HG02678 (cell line): Measurements from ENCODE around the gene PECR.

ENCODE experiments used
- ATAC-seq: cut with Tn5 transposase; IDR thresholded peaks from one replicate; pipeline ENCODE4 v1.9.1; 2021; ENCODE audit warnings: mild to moderate bottlenecking, moderate library complexity; ENCODE audit not compliant: unreplicated experiment

PECR gene

GRCh38 chr2:216081487-216082116 is at the start of gene PECR, which contains the start of gene TMEM169:
PECR (minus strand) TSS chr2:216081809; CDS start chr2:216081741, 68 bp downstream.
TMEM169 (plus strand) TSS chr2:216081919; CDS start chr2:216095964, 14,045 bp downstream.
- ATAC-seq: peak; percentile 96

- no peak for ATAC-seq
Measured at GRCh38 chr2:216130346-216130971, 48.9 kb upstream of the PECR start.

GRCh38 chr2:216126943-216127342 is 45.3 kb upstream of the PECR start:
- ATAC-seq: no peak

DNA sequence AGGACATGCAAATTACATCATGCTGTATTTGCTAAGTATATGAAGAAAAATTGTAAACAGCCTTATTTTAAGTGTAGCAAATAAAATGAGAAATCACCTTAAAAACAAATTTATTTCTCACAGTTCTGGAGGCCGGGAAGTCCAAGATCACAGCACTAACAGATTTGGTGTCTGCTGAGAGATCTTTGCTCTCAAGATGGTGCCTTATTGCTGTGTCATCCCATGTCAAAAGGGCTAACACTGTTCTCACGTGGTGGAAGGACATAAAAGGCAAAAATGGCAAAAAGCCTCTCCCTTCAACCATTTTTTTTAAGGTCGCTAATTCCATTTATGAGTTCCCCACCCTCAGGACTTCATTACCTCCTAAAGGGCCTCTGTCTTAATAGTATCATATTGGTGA is 39.6 kb upstream of the PECR start:
- ATAC-seq: no peak

DNA sequence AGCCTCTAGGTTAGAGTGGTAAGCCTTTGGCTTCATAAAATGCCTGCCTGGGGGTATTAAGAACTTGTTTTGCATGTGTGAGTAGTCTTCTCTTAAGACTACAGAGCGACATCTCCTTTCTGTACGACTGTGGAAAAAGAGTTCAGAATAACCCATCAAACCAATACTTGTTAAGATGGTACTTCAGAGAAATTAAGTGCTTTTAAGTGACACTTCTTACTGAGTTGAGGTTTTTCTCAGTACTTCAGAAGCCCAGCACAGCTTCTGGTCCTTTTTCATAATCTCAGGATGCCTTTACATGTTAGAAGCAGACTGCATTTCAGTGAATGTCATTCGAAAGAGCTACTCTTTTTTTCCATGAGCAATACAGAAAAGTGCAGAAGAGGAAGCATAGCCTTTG is 38.4 kb upstream of the PECR start:
- ATAC-seq: no peak

- ATAC-seq: no peak
Measured at GRCh38 chr2:216119146-216119545, 37.5 kb upstream of the PECR start.

DNA sequence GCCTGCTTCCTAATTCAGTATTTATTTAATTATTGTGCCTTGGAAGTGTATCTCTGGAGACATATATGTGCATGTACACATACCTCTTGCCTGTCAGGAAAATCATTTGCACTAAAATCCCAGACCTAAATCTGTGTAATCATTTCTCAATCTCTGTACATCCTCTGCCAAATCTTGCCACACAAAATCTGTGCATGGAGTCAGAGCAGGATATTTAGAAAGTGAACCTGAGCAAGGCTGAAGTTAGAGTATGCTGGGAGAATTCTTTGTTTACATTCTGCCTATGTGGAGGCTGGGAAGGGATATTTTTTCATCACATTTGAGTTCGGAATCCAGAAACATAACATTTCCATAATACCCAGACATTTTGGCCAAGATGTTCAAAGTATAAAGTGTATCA is 36.9 kb upstream of the PECR start:
- no peak for ATAC-seq

DNA sequence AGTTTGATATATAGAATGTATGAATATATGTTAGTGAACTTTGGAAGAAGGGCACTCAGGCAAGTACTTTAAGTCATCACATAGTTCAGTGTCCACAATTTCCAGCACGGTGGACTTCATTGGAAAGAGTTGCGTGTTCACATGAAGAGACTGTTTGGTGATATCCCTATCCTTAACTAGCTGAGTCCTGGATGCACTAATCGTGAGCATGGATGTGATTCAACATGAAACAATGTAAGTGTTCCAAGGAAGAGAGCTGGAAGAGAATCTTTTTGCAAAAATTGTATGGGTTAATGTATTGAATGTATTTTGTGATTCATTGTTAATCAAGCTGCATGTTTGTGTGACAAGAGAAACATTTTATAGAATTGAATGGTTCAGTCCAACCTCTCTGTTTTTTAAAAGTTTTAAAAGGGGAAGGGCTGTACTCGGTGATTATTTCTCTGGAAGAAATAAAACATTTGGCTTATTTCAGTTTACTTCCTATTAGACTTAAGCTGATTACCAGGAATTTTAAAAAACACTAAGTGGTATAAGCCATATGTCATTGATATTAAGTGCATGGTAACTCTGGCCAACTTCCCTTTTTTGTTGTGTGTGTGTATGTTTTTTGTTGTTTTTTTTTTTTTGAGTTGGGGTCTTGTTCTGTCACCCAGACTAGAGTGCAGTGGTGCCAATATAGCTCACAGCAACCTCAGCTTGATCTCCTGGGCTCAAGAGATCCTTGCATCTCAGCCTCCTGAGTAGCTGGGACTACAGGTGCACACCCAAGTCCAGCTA is 36.1 kb upstream of the PECR start:
- no peak for ATAC-seq

- ATAC-seq: no peak
Measured at GRCh38 chr2:216116418-216116817, 34.8 kb upstream of the PECR start.

DNA sequence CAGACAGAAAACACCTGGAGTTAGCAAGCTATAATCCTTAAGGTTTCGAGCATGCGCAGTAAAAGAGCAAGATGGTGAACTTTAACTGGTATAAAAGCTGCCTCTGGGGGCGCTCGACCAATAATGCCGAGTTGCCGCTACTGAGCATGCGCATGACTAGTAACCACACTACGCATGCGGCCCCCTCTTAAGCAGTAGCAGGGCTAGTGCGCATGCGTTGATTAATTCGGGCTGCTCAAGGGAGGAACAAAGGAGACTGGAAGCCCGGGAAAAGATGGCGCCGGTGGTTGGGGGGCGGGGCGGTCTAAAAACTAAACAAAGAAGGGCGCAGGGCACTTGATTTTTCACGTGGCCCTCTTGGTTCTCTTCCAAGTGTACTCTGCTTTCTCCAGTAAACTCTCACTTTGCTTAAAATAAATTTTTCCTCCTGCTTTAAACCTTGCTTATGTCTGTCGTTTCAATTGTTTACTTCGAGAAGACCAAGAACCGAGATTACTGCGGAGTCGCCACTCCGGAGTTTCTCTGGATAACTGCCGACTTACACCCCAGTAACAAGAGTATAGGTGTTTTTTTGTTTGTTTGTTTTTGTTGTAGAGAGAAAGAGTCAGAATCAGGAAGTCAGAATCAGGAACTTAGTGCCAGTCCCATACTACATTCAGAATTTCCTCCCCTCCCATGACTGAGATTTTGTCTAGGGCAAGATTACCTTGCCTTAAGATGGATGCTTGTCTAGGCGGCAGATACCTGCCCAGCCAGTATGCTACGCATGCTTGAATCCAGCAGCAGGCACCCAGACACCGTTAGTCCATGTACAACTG is 33.3 kb upstream of the PECR start:
- peak; percentile 45 for ATAC-seq

- no peak for ATAC-seq
Measured at GRCh38 chr2:216114382-216114713, 32.7 kb upstream of the PECR start.

DNA sequence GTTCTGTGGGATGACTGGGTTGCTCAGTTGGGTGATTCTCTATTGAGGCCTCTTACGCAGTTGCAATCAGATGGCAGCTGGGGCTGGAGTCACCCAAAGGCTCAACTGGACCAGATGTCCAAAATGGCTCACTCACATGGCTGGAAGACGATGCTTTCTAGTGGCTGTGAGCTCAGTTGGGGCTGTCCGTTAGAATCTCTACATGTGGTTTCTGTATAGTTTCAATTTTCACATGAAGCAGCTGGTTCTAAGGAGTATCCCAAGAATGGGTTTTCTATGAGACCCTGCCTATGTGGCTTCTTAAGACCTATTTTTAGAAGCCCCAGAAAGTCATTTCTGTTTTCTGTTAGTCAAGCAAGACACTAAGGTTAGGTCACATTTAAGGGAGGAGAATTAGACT is 32.0 kb upstream of the PECR start:
- peak; percentile 70 for ATAC-seq

DNA sequence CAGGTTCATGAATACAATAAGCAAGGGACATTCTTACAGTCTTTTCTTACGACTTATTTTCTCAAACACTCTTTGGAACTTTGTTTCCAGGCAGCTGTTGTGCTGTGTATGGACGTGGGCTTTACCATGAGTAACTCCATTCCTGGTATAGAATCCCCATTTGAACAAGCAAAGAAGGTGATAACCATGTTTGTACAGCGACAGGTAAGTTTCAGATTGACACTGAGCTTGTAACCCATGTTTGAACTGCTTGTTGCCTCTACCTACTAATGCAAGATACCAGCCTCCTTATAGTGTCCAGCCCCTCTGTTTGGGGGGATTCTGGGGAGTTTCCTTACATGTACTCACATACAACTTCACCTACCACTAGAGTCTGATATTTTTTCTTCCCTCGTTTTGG is 31.3 kb upstream of the PECR start:
- ATAC-seq: no peak

GRCh38 chr2:216111122-216111521 is 29.5 kb upstream of the PECR start:
- no peak for ATAC-seq

DNA sequence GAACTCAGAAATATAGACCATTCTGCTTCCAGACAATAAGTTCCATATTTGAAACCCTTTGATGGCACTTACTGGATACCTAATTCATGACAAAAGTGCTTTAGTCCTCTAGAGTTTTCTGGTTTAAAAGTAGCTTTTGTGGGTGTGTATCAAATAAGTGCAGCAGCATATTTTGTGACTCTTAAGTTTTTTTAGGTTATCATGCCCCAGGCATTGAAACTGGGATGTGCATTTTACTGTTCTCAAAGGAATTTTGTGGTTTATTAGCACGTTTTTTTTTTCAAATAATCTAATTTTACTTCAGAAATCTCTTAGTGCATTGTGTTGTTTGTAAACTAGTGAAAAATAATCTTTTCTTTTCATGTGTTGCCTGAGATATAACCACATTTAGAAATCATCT is 29.0 kb upstream of the PECR start:
- no peak for ATAC-seq

DNA sequence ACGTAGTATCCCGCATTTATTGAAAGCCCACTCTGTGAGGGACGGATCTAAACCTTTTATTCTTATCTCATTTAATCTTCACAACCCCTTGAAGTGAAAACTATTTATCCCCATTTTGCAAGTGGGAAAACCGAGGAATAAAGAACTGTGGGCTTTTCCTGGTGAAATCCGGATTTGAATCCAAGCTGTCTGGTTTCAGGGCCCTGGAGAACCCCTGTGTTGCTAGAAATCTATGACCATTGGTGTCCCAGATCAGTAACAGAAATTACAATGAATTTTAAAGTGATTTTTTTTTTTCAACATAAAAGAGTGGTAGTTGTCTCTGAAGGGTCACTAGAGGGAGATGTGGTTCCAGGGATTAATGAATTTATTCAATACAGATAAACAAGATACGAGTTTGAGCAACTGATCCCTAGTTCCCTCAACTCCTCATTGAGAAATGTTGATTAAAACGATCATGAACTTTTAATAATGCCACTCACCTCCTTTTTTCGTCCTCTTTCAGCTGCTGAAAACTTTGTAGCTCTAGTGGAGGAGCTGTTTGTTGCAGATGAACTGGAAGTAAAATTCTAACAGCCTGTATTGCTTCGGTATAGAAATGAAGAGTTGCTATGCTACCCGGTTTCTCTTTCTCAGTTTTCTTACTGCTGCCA is 28.5 kb upstream of the PECR start:
- no peak for ATAC-seq

DNA sequence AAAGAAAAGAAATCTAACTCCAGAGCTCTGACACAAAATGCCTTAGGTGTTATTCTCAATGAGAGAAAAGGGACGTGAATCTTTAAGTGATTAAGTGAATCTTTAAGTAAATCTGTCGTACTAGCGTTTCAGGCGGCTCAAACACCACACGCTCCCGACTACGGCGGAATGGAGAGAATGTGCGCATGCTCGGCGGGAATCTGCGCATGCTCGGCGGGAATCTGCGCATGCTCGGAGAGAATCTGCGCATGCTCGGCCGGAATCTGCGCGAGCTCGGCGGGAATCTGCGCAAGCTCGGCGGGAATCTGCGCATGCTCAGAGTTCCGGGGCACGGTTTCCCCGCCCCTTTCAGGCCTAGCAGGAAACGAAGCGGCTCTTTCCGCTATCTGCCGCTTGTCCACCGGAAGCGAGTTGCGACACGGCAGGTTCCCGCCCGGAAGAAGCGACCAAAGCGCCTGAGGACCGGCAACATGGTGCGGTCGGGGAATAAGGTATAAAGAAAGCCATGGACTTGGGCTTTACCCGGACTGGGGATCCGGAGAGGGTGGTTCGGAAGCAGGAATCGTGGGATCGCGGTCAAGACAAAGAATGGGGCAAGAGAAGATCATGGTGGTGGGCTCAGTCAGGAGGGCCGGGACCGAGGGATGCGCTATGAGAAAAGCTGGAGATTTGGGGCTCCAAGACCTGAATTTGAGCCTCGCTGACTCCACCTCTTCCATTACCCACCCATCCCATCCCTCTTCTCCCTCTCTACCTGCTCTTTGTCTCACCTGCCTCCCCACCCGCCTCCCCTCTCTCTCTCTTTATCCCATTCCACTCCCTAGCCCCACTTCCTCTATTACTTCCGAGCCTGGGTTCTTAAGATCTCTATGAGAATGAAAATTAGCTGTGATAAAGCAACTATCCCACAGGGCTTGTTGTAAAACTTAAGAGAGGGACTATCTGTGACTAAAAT is 27.6 kb upstream of the PECR start, which contains the start of gene XRCC5:
XRCC5 (plus strand) TSS at position 382 of the 955 bp plus-strand sequence; CDS start at position 471, 89 bp downstream.
- ATAC-seq: peak; percentile 52

- no peak for ATAC-seq
Measured at GRCh38 chr2:216108310-216108966, 26.8 kb upstream of the PECR start.

DNA sequence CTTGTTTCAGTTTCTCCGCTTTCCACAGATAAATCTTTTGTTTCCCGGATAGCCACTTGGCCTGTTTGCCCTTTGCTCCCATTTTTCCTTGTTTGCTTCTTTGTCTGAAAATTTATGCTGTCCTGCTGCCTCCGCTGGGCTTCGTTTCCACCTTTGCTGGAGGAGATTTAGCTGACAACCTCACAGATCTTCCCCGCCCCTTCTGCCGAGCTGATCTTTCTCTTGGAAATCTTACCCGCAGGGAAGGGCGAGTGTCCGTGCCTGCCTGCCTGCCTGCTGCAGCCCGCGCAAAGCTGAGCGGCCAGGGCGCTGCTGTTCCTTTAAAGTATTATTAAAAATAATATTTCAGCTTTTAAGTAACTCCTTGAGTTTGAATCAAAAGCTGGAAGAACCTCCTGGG is 26.2 kb upstream of the PECR start:
- ATAC-seq: no peak
